Middle frontal gyrus (tissue), 1 donor: ENCODE measurements around the gene PTPN14.

Experiments used
- DNase-seq: peaks from one replicate; pipeline ENCODE4 v3.0.0-alpha.2; 2015; ENCODE audit warnings: low spot score; ENCODE audit errors: extremely low spot score

Gene PTPN14

GRCh38 chr1:214435867-214436266 lies 115.5 kb downstream of the PTPN14 start:
- DNase-seq = no peak

GRCh38 chr1:214432245-214432644 lies 119.2 kb downstream of the PTPN14 start:
- no peak for DNase-seq

GRCh38 chr1:214429951-214430770 lies 121.2 kb downstream of the PTPN14 start:
- no peak for DNase-seq

- DNase-seq = no peak
Measured at GRCh38 chr1:214427871-214428277, 123.5 kb downstream of the PTPN14 start.

GRCh38 chr1:214426426-214426812 lies 125.0 kb downstream of the PTPN14 start:
- DNase-seq = no peak

- DNase-seq = no peak
Measured at GRCh38 chr1:214425716-214426425, 125.5 kb downstream of the PTPN14 start.

GRCh38 chr1:214425101-214425500 lies 126.3 kb downstream of the PTPN14 start:
- no peak for DNase-seq

GRCh38 chr1:214423045-214423444 lies 128.4 kb downstream of the PTPN14 start:
- DNase-seq = no peak

GRCh38 chr1:214422137-214422671 lies 129.2 kb downstream of the PTPN14 start:
- DNase-seq = no peak

GRCh38 chr1:214420833-214421232 lies 130.6 kb downstream of the PTPN14 start:
- no peak for DNase-seq

- no peak for DNase-seq
Measured at GRCh38 chr1:214420341-214420740, 131.1 kb downstream of the PTPN14 start.

GRCh38 chr1:214419650-214420049 lies 131.8 kb downstream of the PTPN14 start:
- no peak for DNase-seq

GRCh38 chr1:214418391-214418790 lies 133.0 kb downstream of the PTPN14 start:
- DNase-seq = no peak

GRCh38 chr1:214417545-214418210 lies 133.7 kb downstream of the PTPN14 start:
- DNase-seq = no peak

- no peak for DNase-seq
Measured at GRCh38 chr1:214416858-214417257, 134.5 kb downstream of the PTPN14 start.

GRCh38 chr1:214416417-214416816 lies 135.0 kb downstream of the PTPN14 start:
- DNase-seq = peak; percentile 21

GRCh38 chr1:214415131-214415530 lies 136.3 kb downstream of the PTPN14 start:
- DNase-seq = no peak

- DNase-seq = no peak
Measured at GRCh38 chr1:214414691-214415090, 136.7 kb downstream of the PTPN14 start.

- DNase-seq = no peak
Measured at GRCh38 chr1:214413315-214413714, 138.1 kb downstream of the PTPN14 start.

- DNase-seq = no peak
Measured at GRCh38 chr1:214404571-214405213, 146.7 kb downstream of the PTPN14 start.

- no peak for DNase-seq
Measured at GRCh38 chr1:214404154-214404553, 147.2 kb downstream of the PTPN14 start.
